Activated T-cell treated with anti-CD3 and anti-CD28 coated beads, Interleukin-2, amount 50 U/mL, for 72 hours (primary cell): ENCODE data around the gene KIAA0753. TPM values are rescaled to one million over a fixed set of nuclear protein-coding genes. Genes with fewer than 3 reads are reported as not detected.

Experiments used
- ATAC-seq, 2 donors: fragments of 150-1000 bp; cut with Tn5 transposase; replicated peaks in 1 of 2; 2 replicates each; pipeline ENCODE4 v1.10.0; 2021; ENCODE audit warnings: moderate library complexity in 2 of 2, mild to moderate bottlenecking in 1 of 2
- DNase-seq, 2 donors: peaks; one replicate each; pipeline ENCODE4 v3.0.0; 2021 to 2022; ENCODE audit warnings: mixed read lengths in 1 of 2
- H3K27ac Mint-ChIP-seq: one replicate; pipeline ENCODE4 v1.8.0; 2022; ENCODE audit warnings: mild to moderate bottlenecking, moderate library complexity, mixed read lengths
- H3K27me3 Mint-ChIP-seq: one replicate; pipeline ENCODE4 v1.8.0; 2022; ENCODE audit warnings: low read depth, mixed read lengths
- H3K36me3 Mint-ChIP-seq, 2 donors: one replicate each; pipeline ENCODE4 v1.8.0; 2022; ENCODE audit warnings: mixed read lengths in 2 of 2, mild to moderate bottlenecking in 1 of 2; ENCODE audit not compliant: insufficient read depth in 2 of 2
- H3K4me1 Mint-ChIP-seq: one replicate; pipeline ENCODE4 v1.8.0; 2022; ENCODE audit warnings: low read depth, mixed read lengths
- H3K4me3 Mint-ChIP-seq, 2 donors: one replicate each; pipeline ENCODE4 v1.8.0; 2022; ENCODE audit warnings: mild to moderate bottlenecking in 2 of 2, mixed read lengths in 2 of 2, moderate library complexity in 2 of 2
- H3K9me3 Mint-ChIP-seq, 2 donors: one replicate each; pipeline ENCODE4 v1.8.0; 2022; ENCODE audit warnings: mixed read lengths in 2 of 2
- total RNA-seq, 2 donors: library from RNA; stranded (reverse); gene quantifications; one replicate each; pipeline ENCODE4 v1.2.3, GENCODE V29; 2022

Gene KIAA0753
- total RNA-seq, 2 donors from 2014 or later, result 14.0 to 18.4 TPM

- Mint-ChIP-seq H3K4me1 (no peaks in the 10 kb centered on the region), H3K9me3 (no peaks in the 10 kb centered on the region), H3K36me3 (peaks cover 9 to 20% of the 10 kb centered on the region in 2 donors), H3K27me3 (no peaks in the 10 kb centered on the region), H3K4me3 (no peak overlapping the region), H3K27ac (no peak overlapping the region)
- no peak for DNase-seq
- no peak for ATAC-seq
Observed at GRCh38 chr17:6632530-6632929, 8.0 kb downstream of the KIAA0753 start.

GRCh38 chr17:6630390-6630789 is 10.1 kb downstream of the KIAA0753 start:
- H3K27ac Mint-ChIP-seq, result peak overlapping the region; percentile 71
- no peaks in the 10 kb centered on the region for H3K4me1 Mint-ChIP-seq
- ATAC-seq, result no peak
- H3K9me3 Mint-ChIP-seq, result no peaks in the 10 kb centered on the region
- DNase-seq, result no peak
- H3K27me3 Mint-ChIP-seq, result no peaks in the 10 kb centered on the region
- peaks cover 9 to 24% of the 10 kb centered on the region in 2 donors for H3K36me3 Mint-ChIP-seq
- no peak overlapping the region for H3K4me3 Mint-ChIP-seq

- no peaks in the 10 kb centered on the region for H3K27me3 Mint-ChIP-seq
- no peak for ATAC-seq
- H3K27ac Mint-ChIP-seq, result no peak overlapping the region
Observed at GRCh38 chr17:6627019-6627418, 13.5 kb downstream of the KIAA0753 start.

GRCh38 chr17:6626616-6627015 is 13.9 kb downstream of the KIAA0753 start:
- no peaks in the 10 kb centered on the region for H3K4me1 Mint-ChIP-seq
- peaks cover 8 to 9% of the 10 kb centered on the region in 2 donors for H3K36me3 Mint-ChIP-seq
- no peak overlapping the region for H3K27ac Mint-ChIP-seq
- DNase-seq (no peak), ATAC-seq (no peak)
- no peak overlapping the region for H3K4me3 Mint-ChIP-seq
- no peaks in the 10 kb centered on the region for H3K27me3 Mint-ChIP-seq
- H3K9me3 Mint-ChIP-seq, result no peaks in the 10 kb centered on the region

More at GRCh38 chr17:6627019-6627418, 13.5 kb downstream of the KIAA0753 start:
- DNase-seq, result no peak
- H3K4me3 Mint-ChIP-seq, result no peak overlapping the region
- no peaks in the 10 kb centered on the region for H3K9me3 Mint-ChIP-seq
- H3K36me3 Mint-ChIP-seq, result peaks cover 8 to 9% of the 10 kb centered on the region in 2 donors
- no peaks in the 10 kb centered on the region for H3K4me1 Mint-ChIP-seq

GRCh38 chr17:6623941-6624340 is 16.6 kb downstream of the KIAA0753 start:
- DNase-seq (no peak), ATAC-seq (no peak)
- Mint-ChIP-seq H3K36me3 (peaks cover 3 to 4% of the 10 kb centered on the region in 2 donors), H3K27ac (no peak overlapping the region), H3K27me3 (no peaks in the 10 kb centered on the region), H3K4me3 (no peak overlapping the region), H3K9me3 (no peaks in the 10 kb centered on the region), H3K4me1 (no peaks in the 10 kb centered on the region)

- DNase-seq, result no peak
- Mint-ChIP-seq H3K9me3 (no peaks in the 10 kb centered on the region), H3K36me3 (peaks cover 3 to 11% of the 10 kb centered on the region in 2 donors), H3K27ac (no peak overlapping the region), H3K27me3 (no peaks in the 10 kb centered on the region), H3K4me1 (no peaks in the 10 kb centered on the region), H3K4me3 (no peak overlapping the region)
- ATAC-seq, result no peak
Observed at GRCh38 chr17:6611231-6611630, 29.3 kb downstream of the KIAA0753 start.

GRCh38 chr17:6610011-6610410 is 30.5 kb downstream of the KIAA0753 start:
- Mint-ChIP-seq H3K27ac (no peak overlapping the region), H3K4me3 (no peak overlapping the region), H3K9me3 (no peaks in the 10 kb centered on the region), H3K27me3 (no peaks in the 10 kb centered on the region), H3K36me3 (peaks cover 3 to 11% of the 10 kb centered on the region in 2 donors), H3K4me1 (no peaks in the 10 kb centered on the region)
- ATAC-seq (no peak), DNase-seq (no peak)

GRCh38 chr17:6608321-6608720 is 32.2 kb downstream of the KIAA0753 start:
- Mint-ChIP-seq H3K27me3 (no peaks in the 10 kb centered on the region), H3K9me3 (no peaks in the 10 kb centered on the region), H3K4me1 (no peaks in the 10 kb centered on the region), H3K36me3 (peaks cover 3 to 9% of the 10 kb centered on the region in 2 donors), H3K4me3 (no peak overlapping the region), H3K27ac (no peak overlapping the region)
- ATAC-seq (no peak), DNase-seq (no peak)

GRCh38 chr17:6605142-6605541 is 35.4 kb downstream of the KIAA0753 start:
- Mint-ChIP-seq H3K36me3 (peaks cover 3 to 11% of the 10 kb centered on the region in 2 donors), H3K4me1 (no peaks in the 10 kb centered on the region), H3K27ac (no peak overlapping the region), H3K9me3 (no peaks in the 10 kb centered on the region), H3K4me3 (no peak overlapping the region), H3K27me3 (no peaks in the 10 kb centered on the region)
- ATAC-seq (no peak), DNase-seq (no peak)

GRCh38 chr17:6603744-6604325 is 36.7 kb downstream of the KIAA0753 start:
- Mint-ChIP-seq H3K9me3 (no peaks in the 10 kb centered on the region), H3K27ac (no peak overlapping the region), H3K4me3 (no peak overlapping the region), H3K27me3 (no peaks in the 10 kb centered on the region), H3K36me3 (peaks cover 3 to 8% of the 10 kb centered on the region in 2 donors), H3K4me1 (no peaks in the 10 kb centered on the region)
- ATAC-seq (no peak), DNase-seq (no peak)

- Mint-ChIP-seq H3K9me3 (no peaks in the 10 kb centered on the region), H3K27ac (no peak overlapping the region), H3K27me3 (no peaks in the 10 kb centered on the region), H3K4me1 (no peaks in the 10 kb centered on the region), H3K4me3 (no peak overlapping the region), H3K36me3 (peaks cover 3 to 12% of the 10 kb centered on the region in 2 donors)
- DNase-seq (no peak), ATAC-seq (no peak)
Observed at GRCh38 chr17:6602141-6602540, 38.4 kb downstream of the KIAA0753 start.

- H3K36me3 Mint-ChIP-seq, result peaks cover 5 to 10% of the 10 kb centered on the region in 2 donors
- DNase-seq (no peak), ATAC-seq (no peak)
- no peaks in the 10 kb centered on the region for H3K9me3 Mint-ChIP-seq
- no peaks in the 10 kb centered on the region for H3K4me1 Mint-ChIP-seq
- H3K27me3 Mint-ChIP-seq, result no peaks in the 10 kb centered on the region
- H3K4me3 Mint-ChIP-seq, result no peak overlapping the region
- no peak overlapping the region for H3K27ac Mint-ChIP-seq
Observed at GRCh38 chr17:6599364-6599763, 41.1 kb downstream of the KIAA0753 start.

- Mint-ChIP-seq H3K9me3 (no peaks in the 10 kb centered on the region), H3K27ac (no peak overlapping the region), H3K27me3 (no peaks in the 10 kb centered on the region), H3K4me3 (no peak overlapping the region), H3K36me3 (peaks cover 5 to 10% of the 10 kb centered on the region in 2 donors), H3K4me1 (no peaks in the 10 kb centered on the region)
- no peak for DNase-seq
- no peak for ATAC-seq
Observed at GRCh38 chr17:6597727-6598126, 42.8 kb downstream of the KIAA0753 start.

GRCh38 chr17:6596941-6597340 is 43.6 kb downstream of the KIAA0753 start:
- Mint-ChIP-seq H3K36me3 (peaks cover 6 to 9% of the 10 kb centered on the region in 2 donors), H3K27ac (no peak overlapping the region), H3K4me3 (no peak overlapping the region), H3K27me3 (no peaks in the 10 kb centered on the region), H3K9me3 (no peaks in the 10 kb centered on the region), H3K4me1 (peaks cover 1% of the 10 kb centered on the region)
- no peak for DNase-seq
- no peak for ATAC-seq
